Peyer's patch (tissue), 4 donors: ENCODE results near the gene ATP5F1A. TPM values are rescaled to one million over a fixed set of nuclear protein-coding genes. Genes with fewer than 3 reads are reported as not detected.

Experiments used
- DNase-seq, 3 donors: peaks; one replicate each; pipeline ENCODE4 v3.0.0-alpha.2; 2017 to 2019
- H3K27ac ChIP-seq, 4 donors: fragments of 200-600 bp; sonication (generic); one replicate each; pipeline ENCODE4 v1.5.1; 2016 to 2019
- H3K27me3 ChIP-seq, 2 donors: fragments of 200-600 bp; sonication (generic); one replicate each; pipeline ENCODE4 v1.5.1; 2019
- H3K36me3 ChIP-seq, 3 donors: fragments of 200-600 bp; sonication (generic); one replicate each; pipeline ENCODE4 v1.5.1; 2016 to 2019
- H3K4me1 ChIP-seq, 4 donors: fragments of 200-600 bp; sonication (generic); one replicate each; pipeline ENCODE4 v1.5.1; 2016 to 2019
- H3K4me3 ChIP-seq, 4 donors: fragments of 200-600 bp; sonication (generic); 1 replicate in 3 of 4; 2 replicates in 1 of 4; pipeline ENCODE4 v1.5.1; 2016 to 2019; ENCODE audit warnings: mild to moderate bottlenecking in 1 of 4
- H3K9me3 ChIP-seq, 4 donors: fragments of 200-600 bp; sonication (generic); one replicate each; pipeline ENCODE4 v1.5.1; 2016 to 2019; ENCODE audit warnings: mild to moderate bottlenecking in 1 of 4
- POLR2A ChIP-seq, 2 donors: fragments of 450-650 bp; IDR thresholded peaks; one replicate each; pipeline ENCODE4 v1.5.1; 2017; ENCODE audit warnings: antibody characterized with exemption in 2 of 2, mild to moderate bottlenecking in 2 of 2, moderate library complexity in 2 of 2
- total RNA-seq, 4 donors: library from RNA; depleted of rRNA; stranded (reverse); fragments of >200 nt; gene quantifications; one replicate each; pipeline ENCODE4 v1.1.0, GENCODE V29; 2016
- TF ChIP-seq, protein P1 (sequence below), 6 experiments: fragments of 450-650 bp in 4 of 6; fragments of 200-600 bp in 2 of 6; sonication (generic) in 1 of 6; IDR thresholded peaks; one replicate each; pipeline ENCODE4 v1.5.1; 2017 to 2019; ENCODE audit warnings: antibody characterized with exemption in 6 of 6, mild to moderate bottlenecking in 3 of 6, moderate library complexity in 1 of 6

Gene ATP5F1A
- total RNA-seq, 4 donors from 2014 or later, result 295 to 667 (median 443) TPM

DNA sequence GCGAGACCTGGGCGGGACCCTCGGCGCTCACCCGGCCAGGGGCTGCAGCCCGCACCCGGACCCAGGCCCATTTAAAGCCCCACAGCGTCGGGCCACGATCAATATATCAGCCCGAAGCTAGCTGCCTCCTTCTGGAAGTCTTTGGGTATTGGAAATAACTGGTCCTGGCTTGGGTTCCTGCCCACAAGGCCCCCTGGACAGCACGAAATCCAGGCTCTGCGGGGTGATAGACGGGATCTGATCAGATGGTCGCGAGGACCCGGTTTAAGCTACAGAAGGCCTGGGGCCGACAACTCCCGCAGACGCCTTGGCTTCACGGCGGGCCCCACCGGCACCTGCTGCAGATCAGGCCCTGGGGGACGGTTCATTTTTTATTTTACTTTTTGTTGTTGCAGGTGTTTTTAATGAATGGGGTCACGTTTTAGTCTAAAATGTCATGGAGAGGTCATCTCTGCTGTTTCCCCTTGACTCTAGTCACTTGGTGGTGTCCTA is 25.7 kb downstream of the ATP5F1A start:
- Histone ChIP-seq H3K4me1 (peaks cover 0 to 23% (median 2%) of the 10 kb centered on the region in 4 donors), H3K27ac (peak overlapping the region in 2 of 4 donors; percentile 6 to 18), H3K4me3 (peak overlapping the region; percentile 52 to 88 (median 64)), H3K27me3 (no peaks in the 10 kb centered on the region), H3K36me3 (no peaks in the 10 kb centered on the region), H3K9me3 (no peaks in the 10 kb centered on the region)
- DNase-seq, result no peak
- no peak for TF ChIP-seq POLR2A (IDR thresholded peaks at IDR 0.05)
- TF ChIP-seq, protein P1, sequence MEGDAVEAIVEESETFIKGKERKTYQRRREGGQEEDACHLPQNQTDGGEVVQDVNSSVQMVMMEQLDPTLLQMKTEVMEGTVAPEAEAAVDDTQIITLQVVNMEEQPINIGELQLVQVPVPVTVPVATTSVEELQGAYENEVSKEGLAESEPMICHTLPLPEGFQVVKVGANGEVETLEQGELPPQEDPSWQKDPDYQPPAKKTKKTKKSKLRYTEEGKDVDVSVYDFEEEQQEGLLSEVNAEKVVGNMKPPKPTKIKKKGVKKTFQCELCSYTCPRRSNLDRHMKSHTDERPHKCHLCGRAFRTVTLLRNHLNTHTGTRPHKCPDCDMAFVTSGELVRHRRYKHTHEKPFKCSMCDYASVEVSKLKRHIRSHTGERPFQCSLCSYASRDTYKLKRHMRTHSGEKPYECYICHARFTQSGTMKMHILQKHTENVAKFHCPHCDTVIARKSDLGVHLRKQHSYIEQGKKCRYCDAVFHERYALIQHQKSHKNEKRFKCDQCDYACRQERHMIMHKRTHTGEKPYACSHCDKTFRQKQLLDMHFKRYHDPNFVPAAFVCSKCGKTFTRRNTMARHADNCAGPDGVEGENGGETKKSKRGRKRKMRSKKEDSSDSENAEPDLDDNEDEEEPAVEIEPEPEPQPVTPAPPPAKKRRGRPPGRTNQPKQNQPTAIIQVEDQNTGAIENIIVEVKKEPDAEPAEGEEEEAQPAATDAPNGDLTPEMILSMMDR (IDR thresholded peaks at IDR 0.05), result no peak

DNA sequence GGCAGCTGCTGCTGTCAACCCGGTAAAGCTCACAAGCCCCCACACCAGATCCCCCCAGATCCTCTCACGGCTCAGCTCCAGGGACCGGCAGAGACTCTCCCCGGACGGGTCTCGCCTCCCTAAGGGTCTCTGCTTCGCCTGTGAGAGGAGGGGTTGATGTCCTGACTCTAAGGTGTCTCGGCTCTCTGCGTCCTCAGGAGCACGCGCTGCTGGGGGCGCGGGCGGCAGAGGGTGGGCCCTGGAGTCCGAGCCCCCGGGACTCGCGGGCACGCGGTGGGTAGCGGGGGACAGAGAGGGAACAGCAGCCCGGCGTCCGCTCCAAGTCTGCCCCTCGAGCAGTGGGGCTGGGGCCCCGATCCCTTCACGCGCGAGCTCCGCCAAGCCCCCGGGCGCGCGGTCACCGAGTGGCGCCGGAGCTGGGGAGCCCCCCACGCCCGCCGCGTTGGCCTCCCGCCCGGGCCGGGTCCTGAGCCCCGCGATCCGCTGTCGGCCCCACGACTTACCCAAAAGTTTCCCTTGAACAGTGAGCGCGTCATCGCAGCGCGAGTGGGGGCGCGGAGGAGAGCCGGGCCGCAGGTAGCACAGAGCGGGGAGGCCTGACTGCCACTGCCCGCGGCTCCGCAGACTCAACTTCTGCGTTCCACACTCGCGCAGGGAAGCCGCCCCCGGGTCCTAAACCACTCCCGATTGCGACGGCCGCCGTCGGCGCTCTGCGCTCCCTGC is 26.3 kb downstream of the ATP5F1A start, which contains the start of gene PSTPIP2:
Gene PSTPIP2, minus strand, starts transcription at position 608 of the 723 bp plus-strand sequence. Its CDS starts 72 bp downstream, at position 536.
- no peaks in the 10 kb centered on the region for H3K9me3 ChIP-seq
- peak within 1 kb of the TSS; percentile 52 to 88 (median 64) for H3K4me3 ChIP-seq
- H3K27me3 ChIP-seq, result no peaks in the 10 kb centered on the region
- peak within 1 kb of the TSS in 3 of 4 donors; percentile 6 to 42 (median 18) for H3K27ac ChIP-seq
- peak in 1 of 2 donors; percentile 16 for TF ChIP-seq POLR2A (IDR thresholded peaks at IDR 0.05)
- TF ChIP-seq, protein P1 (IDR thresholded peaks at IDR 0.05), result no peak
- no peaks in the 10 kb centered on the region for H3K36me3 ChIP-seq
- peaks cover 0 to 23% (median 2%) of the 10 kb centered on the region in 4 donors for H3K4me1 ChIP-seq
- peak; percentile 43 to 83 (median 80) for DNase-seq

DNA sequence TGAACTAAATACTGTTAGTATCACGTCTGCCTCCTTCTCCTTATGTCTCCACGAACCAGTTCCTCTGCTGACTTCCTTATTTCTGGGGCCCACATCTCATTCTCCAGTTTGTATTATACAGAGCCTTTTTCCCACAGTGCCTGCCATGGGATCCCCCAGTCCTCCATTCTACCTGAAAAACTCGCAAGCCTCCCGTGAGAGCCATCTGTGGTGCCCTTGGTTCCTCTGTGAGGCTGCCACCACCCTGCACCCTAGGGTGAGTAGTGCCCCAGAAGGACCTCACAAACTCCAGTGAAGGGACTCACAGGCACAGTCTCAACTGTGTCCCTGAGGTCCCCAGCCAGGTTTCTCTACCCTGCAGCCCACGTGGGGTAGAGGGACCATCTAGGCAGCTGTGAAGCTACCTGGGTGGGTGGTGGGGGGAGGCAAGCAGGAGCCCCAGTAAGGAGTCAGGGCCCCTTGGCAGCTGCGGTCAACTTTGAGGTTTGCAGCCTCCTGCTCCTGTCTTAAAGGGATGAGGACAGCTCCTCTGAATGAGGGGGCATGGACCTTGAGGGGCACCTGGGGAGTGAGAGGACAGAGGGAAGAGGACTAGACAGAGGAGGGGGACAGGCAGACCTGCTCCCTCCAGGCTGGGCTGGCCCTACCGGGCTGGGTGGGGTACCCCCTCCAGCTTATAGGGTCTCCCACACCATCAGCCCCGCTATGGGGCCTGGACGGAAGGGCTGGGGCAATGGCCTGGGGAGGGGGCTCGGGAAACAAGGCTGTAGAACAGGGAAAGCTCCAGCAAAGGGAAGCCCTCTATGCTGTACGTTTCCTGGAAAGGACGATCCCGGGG is 27.1 kb downstream of the ATP5F1A start:
- TF ChIP-seq POLR2A (IDR thresholded peaks at IDR 0.05), result no peak
- TF ChIP-seq, protein P1 (IDR thresholded peaks at IDR 0.05), result no peak
- Histone ChIP-seq H3K4me1 (peaks cover 0 to 23% (median 2%) of the 10 kb centered on the region in 4 donors), H3K4me3 (peak overlapping the region; percentile 52 to 88 (median 64)), H3K27ac (no peak overlapping the region), H3K36me3 (no peaks in the 10 kb centered on the region), H3K27me3 (no peaks in the 10 kb centered on the region), H3K9me3 (no peaks in the 10 kb centered on the region)
- DNase-seq, result no peak

DNA sequence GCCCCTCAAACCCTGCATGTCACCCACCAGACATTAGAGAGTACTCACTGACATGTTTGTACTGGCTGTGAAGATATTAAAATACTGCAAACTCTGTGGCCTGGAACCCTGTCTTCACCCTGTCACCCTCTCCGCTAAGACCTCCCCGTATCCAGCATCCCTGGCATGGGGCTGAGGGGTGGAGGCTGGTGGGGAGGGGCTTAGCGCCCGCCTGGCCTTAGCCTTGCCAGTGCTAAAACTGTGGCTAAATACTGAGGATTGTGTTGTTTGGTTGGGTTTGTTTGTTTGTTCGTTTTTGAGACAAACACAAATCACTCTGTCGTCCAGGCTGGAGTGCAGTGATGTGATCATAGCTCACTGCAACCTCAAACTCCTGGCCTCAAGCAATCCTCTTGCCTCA is 27.9 kb downstream of the ATP5F1A start:
- H3K4me3 ChIP-seq, result no peak overlapping the region
- no peaks in the 10 kb centered on the region for H3K27me3 ChIP-seq
- no peak for DNase-seq
- H3K9me3 ChIP-seq, result no peaks in the 10 kb centered on the region
- H3K27ac ChIP-seq, result no peak overlapping the region
- TF ChIP-seq POLR2A (IDR thresholded peaks at IDR 0.05), result no peak
- TF ChIP-seq, protein P1 (IDR thresholded peaks at IDR 0.05), result no peak
- H3K36me3 ChIP-seq, result no peaks in the 10 kb centered on the region
- H3K4me1 ChIP-seq, result peaks cover 0 to 23% (median 2%) of the 10 kb centered on the region in 4 donors

DNA sequence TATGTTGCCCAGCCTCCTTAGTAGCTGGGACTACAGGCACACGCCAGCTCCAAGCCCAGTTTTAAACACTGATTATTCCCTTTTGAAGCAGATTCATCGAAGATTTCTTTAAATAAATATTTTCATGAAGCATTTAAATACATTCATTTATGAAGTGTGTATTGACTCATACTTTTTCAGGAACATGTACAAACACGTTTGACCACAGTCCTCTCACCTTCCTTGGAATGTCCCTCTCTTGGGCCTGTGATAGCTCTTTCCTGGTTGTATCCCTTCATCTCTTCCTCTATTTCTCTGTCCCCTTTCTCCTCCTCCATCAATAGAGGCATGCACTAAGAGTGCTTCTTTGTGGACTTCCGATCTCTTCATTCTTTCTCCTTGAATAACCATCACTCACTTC is 28.6 kb downstream of the ATP5F1A start:
- DNase-seq, result no peak
- TF ChIP-seq, protein P1 (IDR thresholded peaks at IDR 0.05), result no peak
- TF ChIP-seq POLR2A (IDR thresholded peaks at IDR 0.05), result no peak
- Histone ChIP-seq H3K27ac (no peak overlapping the region), H3K36me3 (no peaks in the 10 kb centered on the region), H3K4me3 (no peak overlapping the region), H3K27me3 (no peaks in the 10 kb centered on the region), H3K9me3 (no peaks in the 10 kb centered on the region), H3K4me1 (peaks cover 0 to 23% (median 2%) of the 10 kb centered on the region in 4 donors)
